ENCODE data around the gene LMX1B.

GRCh38 chr9:126715382-126715781 is 101.7 kb downstream of the LMX1B start:
- TF ChIP-seq POLR2AphosphoS5 (IDR thresholded peaks at IDR 0.05), result no peak
- TF ChIP-seq CTCF (IDR thresholded peaks at IDR 0.05 in 8 of 11, conservative IDR thresholded peaks at IDR 0.05 in 3 of 11), result no peak

All from spleen (tissue), 7 donors.